GM19025 (cell line): ENCODE data around the gene GAS7.

ENCODE experiments used
- ATAC-seq: cut with Tn5 transposase; IDR thresholded peaks from one replicate; pipeline ENCODE4 v1.9.1; 2021; ENCODE audit warnings: mild to moderate bottlenecking, low read depth, moderate library complexity; ENCODE audit not compliant: unreplicated experiment

GAS7 gene

GRCh38 chr17:9874722-9875121, 323.7 kb downstream of the GAS7 start:
- no peak for ATAC-seq

- ATAC-seq, result no peak
Observed at GRCh38 chr17:9872852-9873251, 325.6 kb downstream of the GAS7 start.

GRCh38 chr17:9868552-9868951, 329.9 kb downstream of the GAS7 start:
- no peak for ATAC-seq

- ATAC-seq, result no peak
Observed at GRCh38 chr17:9865586-9865985, 332.8 kb downstream of the GAS7 start.

- no peak for ATAC-seq
Observed at GRCh38 chr17:9862949-9863348, 335.5 kb downstream of the GAS7 start.

- no peak for ATAC-seq
Observed at GRCh38 chr17:9862220-9862619, 336.2 kb downstream of the GAS7 start.

- no peak for ATAC-seq
Observed at GRCh38 chr17:9860851-9861250, 337.6 kb downstream of the GAS7 start.
